Astrocyte (in vitro differentiated cells and primary cell): ENCODE data around the gene ISY1.

Source experiments
- EZH2 ChIP-seq: IDR thresholded peaks from 2 replicates; pipeline ENCODE4 v1.6.1; 2012; ENCODE audit warnings: mild to moderate bottlenecking, low read length, inconsistent platforms; ENCODE audit not compliant: insufficient read depth
- TF ChIP-seq, protein P1 (sequence below): IDR thresholded peaks from 2 replicates; pipeline ENCODE4 v1.5.1; 2011; ENCODE audit warnings: low read depth, mild to moderate bottlenecking, inconsistent platforms, low read length, moderate library complexity; ENCODE audit not compliant: insufficient read depth

DNA sequence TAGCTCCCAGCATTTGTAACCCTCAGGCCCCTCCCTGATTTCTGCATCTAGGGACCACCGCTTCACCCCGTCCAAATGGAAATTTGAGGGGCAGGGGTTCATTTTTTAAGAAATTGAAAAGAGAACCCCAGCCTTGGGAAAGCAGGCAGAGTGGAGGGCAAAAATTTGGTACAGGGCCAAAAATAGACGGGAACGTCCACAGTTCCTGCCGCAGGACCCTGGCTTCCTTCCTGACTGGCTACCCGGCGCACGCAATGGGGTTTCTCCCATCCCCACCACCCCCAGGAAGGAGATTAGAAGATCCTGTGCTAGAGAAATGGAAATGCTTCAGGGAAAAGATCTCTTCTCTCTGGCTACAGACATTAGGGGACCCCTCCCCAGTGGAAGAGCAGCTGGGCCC, 79.4 kb downstream of the ISY1 start:
- TF ChIP-seq, protein P1, sequence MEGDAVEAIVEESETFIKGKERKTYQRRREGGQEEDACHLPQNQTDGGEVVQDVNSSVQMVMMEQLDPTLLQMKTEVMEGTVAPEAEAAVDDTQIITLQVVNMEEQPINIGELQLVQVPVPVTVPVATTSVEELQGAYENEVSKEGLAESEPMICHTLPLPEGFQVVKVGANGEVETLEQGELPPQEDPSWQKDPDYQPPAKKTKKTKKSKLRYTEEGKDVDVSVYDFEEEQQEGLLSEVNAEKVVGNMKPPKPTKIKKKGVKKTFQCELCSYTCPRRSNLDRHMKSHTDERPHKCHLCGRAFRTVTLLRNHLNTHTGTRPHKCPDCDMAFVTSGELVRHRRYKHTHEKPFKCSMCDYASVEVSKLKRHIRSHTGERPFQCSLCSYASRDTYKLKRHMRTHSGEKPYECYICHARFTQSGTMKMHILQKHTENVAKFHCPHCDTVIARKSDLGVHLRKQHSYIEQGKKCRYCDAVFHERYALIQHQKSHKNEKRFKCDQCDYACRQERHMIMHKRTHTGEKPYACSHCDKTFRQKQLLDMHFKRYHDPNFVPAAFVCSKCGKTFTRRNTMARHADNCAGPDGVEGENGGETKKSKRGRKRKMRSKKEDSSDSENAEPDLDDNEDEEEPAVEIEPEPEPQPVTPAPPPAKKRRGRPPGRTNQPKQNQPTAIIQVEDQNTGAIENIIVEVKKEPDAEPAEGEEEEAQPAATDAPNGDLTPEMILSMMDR = no peak
- no peak for TF ChIP-seq EZH2
